GM21360 (cell line): ENCODE data around the gene PRR19.

ENCODE experiments used
- ATAC-seq: cut with Tn5 transposase; IDR thresholded peaks from one replicate; pipeline ENCODE4 v1.9.1; 2021; ENCODE audit warnings: mild to moderate bottlenecking, moderate library complexity; ENCODE audit not compliant: unreplicated experiment

Gene PRR19

GRCh38 chr19:42294471-42295137, 7.3 kb upstream of the PRR19 start:
- ATAC-seq: no peak

- ATAC-seq: no peak
These were observed 6.6 kb upstream of the PRR19 start for GRCh38 chr19:42295342-42295741.

- no peak for ATAC-seq
These were observed 6.0 kb upstream of the PRR19 start for GRCh38 chr19:42295831-42296525.

GRCh38 chr19:42297039-42297438, 4.9 kb upstream of the PRR19 start:
- ATAC-seq: no peak

- ATAC-seq: no peak
These were observed 1.2 kb downstream of the PRR19 start for GRCh38 chr19:42303101-42303464.

- ATAC-seq: no peak
These were observed 1.9 kb downstream of the PRR19 start for GRCh38 chr19:42303876-42304275.

GRCh38 chr19:42306646-42307045, 4.7 kb downstream of the PRR19 start:
- no peak for ATAC-seq

- ATAC-seq: no peak
These were observed 7.8 kb downstream of the PRR19 start for GRCh38 chr19:42309686-42310085.

GRCh38 chr19:42311657-42312056, 9.7 kb downstream of the PRR19 start:
- no peak for ATAC-seq

- ATAC-seq: no peak
These were observed 10.4 kb downstream of the PRR19 start for GRCh38 chr19:42312370-42312769.

- no peak for ATAC-seq
These were observed 11.3 kb downstream of the PRR19 start, which contains the start of gene TMEM145 for GRCh38 chr19:42313096-42313839. Gene TMEM145, plus strand, starts transcription at chr19:42313309. Its CDS starts 68 bp downstream, at chr19:42313377.

GRCh38 chr19:42313840-42314755, 12.2 kb downstream of the PRR19 start:
- ATAC-seq: no peak

GRCh38 chr19:42315024-42315423, 13.1 kb downstream of the PRR19 start:
- no peak for ATAC-seq

GRCh38 chr19:42316223-42317211, 14.6 kb downstream of the PRR19 start:
- ATAC-seq: no peak

GRCh38 chr19:42317535-42317934, 15.6 kb downstream of the PRR19 start:
- ATAC-seq: no peak

- ATAC-seq: no peak
These were observed 20.4 kb downstream of the PRR19 start for GRCh38 chr19:42322305-42322704.

GRCh38 chr19:42323473-42323851, 21.5 kb downstream of the PRR19 start:
- no peak for ATAC-seq

GRCh38 chr19:42323852-42324654, 22.1 kb downstream of the PRR19 start:
- ATAC-seq: no peak
